ENCODE measurements around the gene RACK1. TPM values are rescaled to one million over a fixed set of nuclear protein-coding genes. Genes with fewer than 3 reads are reported as not detected.

Gene RACK1
- total and polyA plus RNA-seq, 2 of the 8 experiments (the other 6 are each of a cell fraction or from before 2014, with no cell fraction given): 2,589 to 7,971 TPM

GRCh38 chr5:181245427-181246275 lies 1.9 kb upstream of the RACK1 start (continued):
- TF ChIP-seq, protein P1, sequence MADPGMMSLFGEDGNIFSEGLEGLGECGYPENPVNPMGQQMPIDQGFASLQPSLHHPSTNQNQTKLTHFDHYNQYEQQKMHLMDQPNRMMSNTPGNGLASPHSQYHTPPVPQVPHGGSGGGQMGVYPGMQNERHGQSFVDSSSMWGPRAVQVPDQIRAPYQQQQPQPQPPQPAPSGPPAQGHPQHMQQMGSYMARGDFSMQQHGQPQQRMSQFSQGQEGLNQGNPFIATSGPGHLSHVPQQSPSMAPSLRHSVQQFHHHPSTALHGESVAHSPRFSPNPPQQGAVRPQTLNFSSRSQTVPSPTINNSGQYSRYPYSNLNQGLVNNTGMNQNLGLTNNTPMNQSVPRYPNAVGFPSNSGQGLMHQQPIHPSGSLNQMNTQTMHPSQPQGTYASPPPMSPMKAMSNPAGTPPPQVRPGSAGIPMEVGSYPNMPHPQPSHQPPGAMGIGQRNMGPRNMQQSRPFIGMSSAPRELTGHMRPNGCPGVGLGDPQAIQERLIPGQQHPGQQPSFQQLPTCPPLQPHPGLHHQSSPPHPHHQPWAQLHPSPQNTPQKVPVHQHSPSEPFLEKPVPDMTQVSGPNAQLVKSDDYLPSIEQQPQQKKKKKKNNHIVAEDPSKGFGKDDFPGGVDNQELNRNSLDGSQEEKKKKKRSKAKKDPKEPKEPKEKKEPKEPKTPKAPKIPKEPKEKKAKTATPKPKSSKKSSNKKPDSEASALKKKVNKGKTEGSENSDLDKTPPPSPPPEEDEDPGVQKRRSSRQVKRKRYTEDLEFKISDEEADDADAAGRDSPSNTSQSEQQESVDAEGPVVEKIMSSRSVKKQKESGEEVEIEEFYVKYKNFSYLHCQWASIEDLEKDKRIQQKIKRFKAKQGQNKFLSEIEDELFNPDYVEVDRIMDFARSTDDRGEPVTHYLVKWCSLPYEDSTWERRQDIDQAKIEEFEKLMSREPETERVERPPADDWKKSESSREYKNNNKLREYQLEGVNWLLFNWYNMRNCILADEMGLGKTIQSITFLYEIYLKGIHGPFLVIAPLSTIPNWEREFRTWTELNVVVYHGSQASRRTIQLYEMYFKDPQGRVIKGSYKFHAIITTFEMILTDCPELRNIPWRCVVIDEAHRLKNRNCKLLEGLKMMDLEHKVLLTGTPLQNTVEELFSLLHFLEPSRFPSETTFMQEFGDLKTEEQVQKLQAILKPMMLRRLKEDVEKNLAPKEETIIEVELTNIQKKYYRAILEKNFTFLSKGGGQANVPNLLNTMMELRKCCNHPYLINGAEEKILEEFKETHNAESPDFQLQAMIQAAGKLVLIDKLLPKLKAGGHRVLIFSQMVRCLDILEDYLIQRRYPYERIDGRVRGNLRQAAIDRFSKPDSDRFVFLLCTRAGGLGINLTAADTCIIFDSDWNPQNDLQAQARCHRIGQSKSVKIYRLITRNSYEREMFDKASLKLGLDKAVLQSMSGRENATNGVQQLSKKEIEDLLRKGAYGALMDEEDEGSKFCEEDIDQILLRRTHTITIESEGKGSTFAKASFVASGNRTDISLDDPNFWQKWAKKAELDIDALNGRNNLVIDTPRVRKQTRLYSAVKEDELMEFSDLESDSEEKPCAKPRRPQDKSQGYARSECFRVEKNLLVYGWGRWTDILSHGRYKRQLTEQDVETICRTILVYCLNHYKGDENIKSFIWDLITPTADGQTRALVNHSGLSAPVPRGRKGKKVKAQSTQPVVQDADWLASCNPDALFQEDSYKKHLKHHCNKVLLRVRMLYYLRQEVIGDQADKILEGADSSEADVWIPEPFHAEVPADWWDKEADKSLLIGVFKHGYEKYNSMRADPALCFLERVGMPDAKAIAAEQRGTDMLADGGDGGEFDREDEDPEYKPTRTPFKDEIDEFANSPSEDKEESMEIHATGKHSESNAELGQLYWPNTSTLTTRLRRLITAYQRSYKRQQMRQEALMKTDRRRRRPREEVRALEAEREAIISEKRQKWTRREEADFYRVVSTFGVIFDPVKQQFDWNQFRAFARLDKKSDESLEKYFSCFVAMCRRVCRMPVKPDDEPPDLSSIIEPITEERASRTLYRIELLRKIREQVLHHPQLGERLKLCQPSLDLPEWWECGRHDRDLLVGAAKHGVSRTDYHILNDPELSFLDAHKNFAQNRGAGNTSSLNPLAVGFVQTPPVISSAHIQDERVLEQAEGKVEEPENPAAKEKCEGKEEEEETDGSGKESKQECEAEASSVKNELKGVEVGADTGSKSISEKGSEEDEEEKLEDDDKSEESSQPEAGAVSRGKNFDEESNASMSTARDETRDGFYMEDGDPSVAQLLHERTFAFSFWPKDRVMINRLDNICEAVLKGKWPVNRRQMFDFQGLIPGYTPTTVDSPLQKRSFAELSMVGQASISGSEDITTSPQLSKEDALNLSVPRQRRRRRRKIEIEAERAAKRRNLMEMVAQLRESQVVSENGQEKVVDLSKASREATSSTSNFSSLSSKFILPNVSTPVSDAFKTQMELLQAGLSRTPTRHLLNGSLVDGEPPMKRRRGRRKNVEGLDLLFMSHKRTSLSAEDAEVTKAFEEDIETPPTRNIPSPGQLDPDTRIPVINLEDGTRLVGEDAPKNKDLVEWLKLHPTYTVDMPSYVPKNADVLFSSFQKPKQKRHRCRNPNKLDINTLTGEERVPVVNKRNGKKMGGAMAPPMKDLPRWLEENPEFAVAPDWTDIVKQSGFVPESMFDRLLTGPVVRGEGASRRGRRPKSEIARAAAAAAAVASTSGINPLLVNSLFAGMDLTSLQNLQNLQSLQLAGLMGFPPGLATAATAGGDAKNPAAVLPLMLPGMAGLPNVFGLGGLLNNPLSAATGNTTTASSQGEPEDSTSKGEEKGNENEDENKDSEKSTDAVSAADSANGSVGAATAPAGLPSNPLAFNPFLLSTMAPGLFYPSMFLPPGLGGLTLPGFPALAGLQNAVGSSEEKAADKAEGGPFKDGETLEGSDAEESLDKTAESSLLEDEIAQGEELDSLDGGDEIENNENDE (IDR thresholded peaks at IDR 0.05; ENCODE audit: insufficient replicate concordance, low read length): no peak
- TF ChIP-seq, protein P2, sequence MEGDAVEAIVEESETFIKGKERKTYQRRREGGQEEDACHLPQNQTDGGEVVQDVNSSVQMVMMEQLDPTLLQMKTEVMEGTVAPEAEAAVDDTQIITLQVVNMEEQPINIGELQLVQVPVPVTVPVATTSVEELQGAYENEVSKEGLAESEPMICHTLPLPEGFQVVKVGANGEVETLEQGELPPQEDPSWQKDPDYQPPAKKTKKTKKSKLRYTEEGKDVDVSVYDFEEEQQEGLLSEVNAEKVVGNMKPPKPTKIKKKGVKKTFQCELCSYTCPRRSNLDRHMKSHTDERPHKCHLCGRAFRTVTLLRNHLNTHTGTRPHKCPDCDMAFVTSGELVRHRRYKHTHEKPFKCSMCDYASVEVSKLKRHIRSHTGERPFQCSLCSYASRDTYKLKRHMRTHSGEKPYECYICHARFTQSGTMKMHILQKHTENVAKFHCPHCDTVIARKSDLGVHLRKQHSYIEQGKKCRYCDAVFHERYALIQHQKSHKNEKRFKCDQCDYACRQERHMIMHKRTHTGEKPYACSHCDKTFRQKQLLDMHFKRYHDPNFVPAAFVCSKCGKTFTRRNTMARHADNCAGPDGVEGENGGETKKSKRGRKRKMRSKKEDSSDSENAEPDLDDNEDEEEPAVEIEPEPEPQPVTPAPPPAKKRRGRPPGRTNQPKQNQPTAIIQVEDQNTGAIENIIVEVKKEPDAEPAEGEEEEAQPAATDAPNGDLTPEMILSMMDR (IDR thresholded peaks at IDR 0.05; ENCODE audit: control extremely low read depth in 1 of 3, insufficient read depth in 1 of 3, low read depth in 1 of 3, low read length in 3 of 3): no peak
- TF ChIP-seq NRF1 (IDR thresholded peaks at IDR 0.05; ENCODE audit: low read depth, low read length): no peak
- no peak for TF ChIP-seq EZH2 (IDR thresholded peaks at IDR 0.05; ENCODE audit: low read depth, low read length, severe bottlenecking)
- TF ChIP-seq CHD2 (IDR thresholded peaks at IDR 0.05; ENCODE audit: low read length): no peak
- no peak for TF ChIP-seq PHF8 (conservative IDR thresholded peaks at IDR 0.05; ENCODE audit: low read depth, low read length)
- TF ChIP-seq FOSL1 (IDR thresholded peaks at IDR 0.05; ENCODE audit: insufficient read depth, low read depth, low read length): no peak
